Activated T-cell treated with anti-CD3 and anti-CD28 coated beads, Interleukin-2, amount 50 U/mL, for 72 hours (primary cell): Measurements from ENCODE around the gene CMTM8. TPM values are rescaled to one million over a fixed set of nuclear protein-coding genes. Genes with fewer than 3 reads are reported as not detected.

ENCODE experiments used
- ATAC-seq, 2 donors: fragments of 150-1000 bp; cut with Tn5 transposase; replicated peaks in 1 of 2; 2 replicates each; pipeline ENCODE4 v1.10.0; 2021; ENCODE audit warnings: moderate library complexity in 2 of 2, mild to moderate bottlenecking in 1 of 2
- DNase-seq, 2 donors: peaks; one replicate each; pipeline ENCODE4 v3.0.0; 2021 to 2022; ENCODE audit warnings: mixed read lengths in 1 of 2
- H3K27ac Mint-ChIP-seq: one replicate; pipeline ENCODE4 v1.8.0; 2022; ENCODE audit warnings: mild to moderate bottlenecking, moderate library complexity, mixed read lengths
- H3K27me3 Mint-ChIP-seq: one replicate; pipeline ENCODE4 v1.8.0; 2022; ENCODE audit warnings: low read depth, mixed read lengths
- H3K36me3 Mint-ChIP-seq, 2 donors: one replicate each; pipeline ENCODE4 v1.8.0; 2022; ENCODE audit warnings: mixed read lengths in 2 of 2, mild to moderate bottlenecking in 1 of 2; ENCODE audit not compliant: insufficient read depth in 2 of 2
- H3K4me1 Mint-ChIP-seq: one replicate; pipeline ENCODE4 v1.8.0; 2022; ENCODE audit warnings: low read depth, mixed read lengths
- H3K4me3 Mint-ChIP-seq, 2 donors: one replicate each; pipeline ENCODE4 v1.8.0; 2022; ENCODE audit warnings: mild to moderate bottlenecking in 2 of 2, mixed read lengths in 2 of 2, moderate library complexity in 2 of 2
- H3K9me3 Mint-ChIP-seq, 2 donors: one replicate each; pipeline ENCODE4 v1.8.0; 2022; ENCODE audit warnings: mixed read lengths in 2 of 2
- total RNA-seq, 2 donors: library from RNA; stranded (reverse); gene quantifications; one replicate each; pipeline ENCODE4 v1.2.3, GENCODE V29; 2022

CMTM8 gene
- total RNA-seq, 2 donors from 2014 or later = 7.1 to 9.0 TPM

DNA sequence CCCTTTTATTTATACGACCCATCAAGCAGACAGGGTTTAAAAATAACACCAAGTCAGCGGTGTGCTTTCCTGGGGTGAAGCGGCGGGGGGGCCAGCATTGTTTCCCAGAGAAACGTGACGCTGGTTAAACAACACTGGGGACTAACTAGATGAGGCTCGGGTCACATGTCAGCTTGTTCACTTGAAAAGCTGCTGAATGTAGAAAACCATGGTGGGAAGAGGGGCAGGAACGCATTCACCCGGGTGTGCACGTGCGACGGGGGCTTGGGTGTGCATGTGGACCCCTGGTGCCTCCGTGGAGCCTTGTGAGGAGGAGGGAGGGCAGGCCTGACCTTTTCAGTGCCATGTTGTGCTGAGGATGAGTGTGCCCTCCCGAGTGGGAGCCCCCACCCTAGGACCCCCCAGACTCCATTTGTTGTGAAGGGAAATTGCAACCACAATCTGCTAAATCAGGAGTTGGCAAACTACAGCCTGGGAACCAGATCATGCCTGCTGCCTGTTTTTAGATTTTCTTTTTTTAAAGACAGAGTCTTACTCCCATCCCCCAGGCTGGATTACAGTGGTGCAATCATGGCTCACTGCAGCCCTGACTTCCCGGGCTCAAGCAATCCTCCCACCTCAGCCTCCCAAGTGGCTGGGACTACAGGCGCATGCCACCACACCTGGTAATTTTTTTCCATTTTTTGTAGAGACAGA is 82.8 kb downstream of the CMTM8 start:
- DNase-seq (no peak), ATAC-seq (no peak)
- Mint-ChIP-seq H3K27me3 (no peaks in the 10 kb centered on the region), H3K4me3 (no peak overlapping the region), H3K36me3 (no peaks in the 10 kb centered on the region), H3K9me3 (no peaks in the 10 kb centered on the region), H3K4me1 (peaks cover 5% of the 10 kb centered on the region), H3K27ac (no peak overlapping the region)

DNA sequence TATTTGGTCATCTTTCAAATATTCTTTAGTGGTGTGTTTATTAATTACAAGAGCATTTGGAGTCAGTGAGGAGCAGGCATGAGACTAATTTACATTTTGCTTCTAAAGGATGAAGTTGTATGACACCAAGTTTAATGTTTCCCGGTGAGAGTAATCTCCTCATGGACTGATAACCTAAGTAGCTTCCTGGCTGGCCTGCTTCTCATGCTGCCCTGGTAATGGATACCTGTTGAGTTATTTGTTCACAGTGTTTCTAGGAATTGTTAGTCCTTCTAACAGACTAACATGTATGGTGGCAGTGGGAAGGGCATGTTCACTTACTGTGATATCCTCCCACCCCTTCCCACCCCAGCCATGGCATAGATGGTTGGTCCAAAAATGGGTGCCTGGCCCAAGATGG is 83.8 kb downstream of the CMTM8 start:
- H3K9me3 Mint-ChIP-seq = no peaks in the 10 kb centered on the region
- ATAC-seq = no peak
- no peak for DNase-seq
- no peaks in the 10 kb centered on the region for H3K36me3 Mint-ChIP-seq
- H3K27me3 Mint-ChIP-seq = no peaks in the 10 kb centered on the region
- H3K27ac Mint-ChIP-seq = no peak overlapping the region
- peaks cover 5% of the 10 kb centered on the region for H3K4me1 Mint-ChIP-seq
- H3K4me3 Mint-ChIP-seq = no peak overlapping the region

- no peak overlapping the region for H3K4me3 Mint-ChIP-seq
- ATAC-seq (no peak), DNase-seq (no peak)
- H3K4me1 Mint-ChIP-seq = peaks cover 5% of the 10 kb centered on the region
- H3K27ac Mint-ChIP-seq = no peak overlapping the region
- H3K36me3 Mint-ChIP-seq = peaks cover 0 to 1% of the 10 kb centered on the region in 2 donors
- peaks cover 0 to 1% of the 10 kb centered on the region in 2 donors for H3K9me3 Mint-ChIP-seq
- no peaks in the 10 kb centered on the region for H3K27me3 Mint-ChIP-seq
These were observed 85.1 kb downstream of the CMTM8 start for GRCh38 chr3:32323604-32324003.

DNA sequence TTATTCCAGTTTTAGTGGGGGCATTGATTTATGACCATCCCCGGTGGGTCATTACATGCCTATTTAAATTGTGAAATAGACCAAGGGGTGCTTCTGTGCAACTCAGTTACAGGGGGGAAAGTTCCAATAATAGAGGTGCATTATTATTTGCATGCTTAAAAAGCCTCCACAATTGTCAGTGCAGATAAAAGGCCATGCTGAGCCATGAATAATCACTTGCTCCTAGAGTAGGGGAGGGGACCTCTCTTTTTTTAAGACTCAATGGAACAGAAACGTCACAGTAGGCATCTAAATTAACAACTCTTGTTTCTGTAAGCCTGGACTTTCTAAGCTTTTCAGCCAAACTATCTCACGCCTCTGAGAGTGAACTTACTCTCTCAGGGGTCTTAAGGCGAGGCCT is 86.7 kb downstream of the CMTM8 start:
- Mint-ChIP-seq H3K4me1 (peaks cover 5% of the 10 kb centered on the region), H3K4me3 (no peak overlapping the region), H3K27me3 (no peaks in the 10 kb centered on the region), H3K9me3 (peaks cover 0 to 1% of the 10 kb centered on the region in 2 donors), H3K27ac (no peak overlapping the region), H3K36me3 (peaks cover 0 to 2% of the 10 kb centered on the region in 2 donors)
- ATAC-seq (no peak), DNase-seq (no peak)

DNA sequence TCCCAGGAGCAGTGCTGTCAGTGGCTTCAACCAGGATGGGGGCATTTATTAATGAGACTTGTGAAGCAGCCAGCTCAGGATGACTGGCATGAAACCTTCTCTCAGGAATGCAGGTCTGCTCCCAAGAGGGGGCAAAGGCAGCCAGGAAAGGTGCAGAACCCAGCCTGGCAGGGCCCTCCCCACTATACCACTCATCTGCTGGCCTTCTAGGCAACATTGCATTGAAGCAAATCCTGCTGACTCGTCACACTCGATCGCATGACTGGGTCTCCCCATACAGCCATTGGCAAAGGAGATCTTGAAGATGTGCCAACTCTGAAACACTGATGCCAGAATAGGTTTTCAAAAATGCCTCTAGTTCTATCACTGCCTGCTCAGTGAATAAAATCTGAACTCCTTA is 87.4 kb downstream of the CMTM8 start:
- Mint-ChIP-seq H3K4me1 (peaks cover 8% of the 10 kb centered on the region), H3K9me3 (peaks cover 0 to 1% of the 10 kb centered on the region in 2 donors), H3K36me3 (peaks cover 0 to 2% of the 10 kb centered on the region in 2 donors), H3K4me3 (no peak overlapping the region), H3K27ac (no peak overlapping the region), H3K27me3 (no peaks in the 10 kb centered on the region)
- no peak for ATAC-seq
- DNase-seq = no peak

DNA sequence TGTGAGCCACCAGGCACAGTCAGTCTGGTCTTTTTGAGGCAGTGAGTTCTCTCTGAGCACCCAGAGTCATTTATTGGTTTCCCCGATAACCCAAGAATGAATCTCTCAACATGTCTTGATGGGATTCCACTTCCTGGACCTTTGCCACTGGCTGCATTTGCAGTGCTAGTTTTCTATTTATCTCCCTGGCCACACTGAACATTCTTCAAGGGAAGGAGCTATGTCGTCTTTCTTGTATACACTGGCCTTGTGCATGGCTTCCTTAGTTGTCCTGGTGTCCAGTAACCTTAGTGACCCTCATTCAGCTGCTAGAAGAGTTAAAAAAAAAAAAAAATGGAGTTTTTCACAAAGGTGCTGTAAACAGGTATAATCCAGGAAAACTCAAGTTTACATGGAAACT is 88.3 kb downstream of the CMTM8 start:
- DNase-seq (no peak), ATAC-seq (no peak)
- H3K27me3 Mint-ChIP-seq = no peaks in the 10 kb centered on the region
- peaks cover 0 to 1% of the 10 kb centered on the region in 2 donors for H3K9me3 Mint-ChIP-seq
- H3K27ac Mint-ChIP-seq = no peak overlapping the region
- H3K36me3 Mint-ChIP-seq = peaks cover 0 to 2% of the 10 kb centered on the region in 2 donors
- H3K4me3 Mint-ChIP-seq = no peak overlapping the region
- H3K4me1 Mint-ChIP-seq = peaks cover 17% of the 10 kb centered on the region

- H3K27me3 Mint-ChIP-seq = no peaks in the 10 kb centered on the region
- peak overlapping the region; percentile 19 to 31 for H3K4me3 Mint-ChIP-seq
- H3K4me1 Mint-ChIP-seq = peaks cover 32% of the 10 kb centered on the region
- H3K9me3 Mint-ChIP-seq = no peaks in the 10 kb centered on the region
- DNase-seq = peak; percentile 64 to 65
- no peaks in the 10 kb centered on the region for H3K36me3 Mint-ChIP-seq
- H3K27ac Mint-ChIP-seq = no peak overlapping the region
- peak; percentile 86 to 91 for ATAC-seq
These were observed 96.2 kb downstream of the CMTM8 start for GRCh38 chr3:32334675-32335074.

DNA sequence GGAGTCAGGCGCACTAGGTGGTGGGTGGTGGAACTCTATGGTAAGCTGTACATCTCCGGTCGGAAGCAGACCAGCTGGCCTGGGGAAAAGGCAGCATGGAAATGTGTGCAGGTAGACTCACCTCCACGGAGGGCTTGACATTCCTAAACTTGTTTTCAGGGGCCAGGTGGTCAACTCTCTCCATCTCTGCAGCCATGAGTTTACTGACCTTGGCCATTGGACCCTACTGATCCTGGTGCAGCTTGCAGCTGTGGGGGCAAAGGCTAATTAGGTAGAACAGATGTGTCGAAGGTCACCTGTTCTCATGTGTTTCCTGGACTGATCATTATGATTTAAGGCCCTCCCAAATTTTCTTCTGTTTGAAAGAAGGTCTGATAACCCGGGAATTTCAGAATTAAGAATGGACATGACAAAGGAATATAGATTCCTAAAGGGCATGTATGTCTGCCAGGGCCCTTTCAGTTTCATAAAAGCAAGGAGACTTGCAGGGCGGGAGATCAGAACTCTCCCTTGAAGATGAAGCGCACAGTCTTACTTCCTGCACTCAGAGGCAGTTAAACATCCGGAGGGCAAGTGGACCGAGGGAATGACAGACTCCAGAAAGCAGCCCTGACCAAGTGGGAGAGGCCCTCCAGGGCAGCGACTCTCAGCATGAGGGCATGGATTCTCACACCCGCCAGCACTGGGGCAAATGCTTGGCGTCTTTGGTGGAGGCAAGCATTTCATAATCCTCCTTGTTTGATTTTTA is 97.1 kb downstream of the CMTM8 start:
- H3K36me3 Mint-ChIP-seq = no peaks in the 10 kb centered on the region
- H3K27ac Mint-ChIP-seq = peak overlapping the region; percentile 62
- peak overlapping the region; percentile 29 to 59 for H3K4me3 Mint-ChIP-seq
- ATAC-seq (peak; percentile 22 to 40), DNase-seq (no peak)
- peaks cover 32% of the 10 kb centered on the region for H3K4me1 Mint-ChIP-seq
- no peaks in the 10 kb centered on the region for H3K27me3 Mint-ChIP-seq
- no peaks in the 10 kb centered on the region for H3K9me3 Mint-ChIP-seq

GRCh38 chr3:32336113-32336498 is 97.6 kb downstream of the CMTM8 start:
- Mint-ChIP-seq H3K27ac (no peak overlapping the region), H3K4me3 (peak overlapping the region in 1 of 2 donors; percentile 59)

GRCh38 chr3:32337505-32337904 is 99.0 kb downstream of the CMTM8 start:
- no peak for ATAC-seq

More at GRCh38 chr3:32336113-32336498, 97.6 kb downstream of the CMTM8 start:
- no peaks in the 10 kb centered on the region for H3K27me3 Mint-ChIP-seq
- peaks cover 27% of the 10 kb centered on the region for H3K4me1 Mint-ChIP-seq
- DNase-seq = no peak
- H3K9me3 Mint-ChIP-seq = no peaks in the 10 kb centered on the region
- no peaks in the 10 kb centered on the region for H3K36me3 Mint-ChIP-seq
- no peak for ATAC-seq

DNA sequence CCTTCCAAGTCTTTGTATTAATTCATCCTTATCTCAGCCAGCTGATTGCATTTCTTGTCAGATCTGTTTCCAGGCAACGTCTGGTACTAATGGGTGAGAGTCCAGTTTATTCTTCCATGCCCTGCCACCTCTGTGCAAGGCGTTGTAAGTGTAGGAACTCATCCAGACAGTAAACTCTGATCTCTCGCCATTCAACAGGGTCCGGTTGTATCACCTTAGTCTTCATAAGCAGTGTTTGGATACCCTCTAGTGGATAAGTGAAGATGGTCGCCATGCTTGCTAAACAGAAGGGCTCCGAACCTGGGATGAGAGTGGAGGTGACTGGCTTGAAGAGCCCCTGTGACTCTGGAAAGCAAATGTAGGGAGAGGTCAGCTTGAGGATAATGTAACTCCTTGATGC is 101.6 kb downstream of the CMTM8 start:
- Mint-ChIP-seq H3K27ac (no peak overlapping the region), H3K4me3 (no peak overlapping the region), H3K4me1 (peaks cover 8% of the 10 kb centered on the region), H3K9me3 (no peaks in the 10 kb centered on the region), H3K36me3 (no peaks in the 10 kb centered on the region), H3K27me3 (no peaks in the 10 kb centered on the region)
- peak; percentile 73 to 84 for ATAC-seq
- peak; percentile 19 to 27 for DNase-seq

More at GRCh38 chr3:32337505-32337904, 99.0 kb downstream of the CMTM8 start:
- Mint-ChIP-seq H3K36me3 (no peaks in the 10 kb centered on the region), H3K4me3 (no peak overlapping the region), H3K9me3 (no peaks in the 10 kb centered on the region), H3K27ac (no peak overlapping the region), H3K4me1 (peaks cover 15% of the 10 kb centered on the region), H3K27me3 (no peaks in the 10 kb centered on the region)
- no peak for DNase-seq

DNA sequence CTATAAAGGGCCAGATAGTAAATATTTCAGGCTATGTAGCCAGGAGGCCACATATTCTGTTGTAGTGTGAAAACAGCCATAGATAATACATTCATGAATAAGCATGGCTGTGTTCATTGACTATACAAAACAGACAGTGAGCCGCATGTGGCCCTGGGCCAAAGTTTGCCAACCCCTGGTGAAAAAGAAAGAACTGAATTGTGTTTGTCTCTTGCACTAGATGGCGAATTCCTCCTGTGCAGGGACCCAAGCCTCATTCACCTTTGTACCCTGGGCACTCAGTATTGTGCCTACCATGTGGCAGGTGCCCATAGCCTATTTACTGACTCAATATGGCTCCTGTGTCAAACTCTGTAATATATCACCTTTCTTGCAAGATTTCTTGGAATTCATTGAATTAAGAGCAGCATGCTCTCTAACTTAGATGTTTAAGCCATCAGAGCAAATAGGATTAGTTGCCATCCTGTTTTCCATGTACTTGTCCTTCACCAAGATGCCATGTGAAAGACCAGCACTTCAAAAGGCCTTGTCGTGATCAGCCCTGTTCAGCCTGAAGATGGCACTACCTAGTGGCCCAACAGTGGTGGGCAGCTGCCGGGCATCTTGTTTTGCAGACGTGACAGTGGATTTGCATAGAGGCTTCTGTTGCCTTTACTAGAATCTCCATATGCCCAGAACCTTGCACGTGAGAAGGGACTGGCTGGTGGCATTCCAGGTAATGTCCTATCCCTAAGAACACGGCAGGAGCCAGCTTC is 102.3 kb downstream of the CMTM8 start:
- no peaks in the 10 kb centered on the region for H3K9me3 Mint-ChIP-seq
- H3K27ac Mint-ChIP-seq = no peak overlapping the region
- H3K36me3 Mint-ChIP-seq = no peaks in the 10 kb centered on the region
- H3K4me3 Mint-ChIP-seq = no peak overlapping the region
- H3K4me1 Mint-ChIP-seq = peaks cover under 1% of the 10 kb centered on the region
- ATAC-seq = no peak
- no peak for DNase-seq
- no peaks in the 10 kb centered on the region for H3K27me3 Mint-ChIP-seq
